HG02642 (cell line): Measurements from ENCODE around the gene IFNLR1.

Experiments used
- ATAC-seq: cut with Tn5 transposase; IDR thresholded peaks from one replicate; pipeline ENCODE4 v1.9.1; 2021; ENCODE audit warnings: mild to moderate bottlenecking; ENCODE audit not compliant: unreplicated experiment, poor library complexity

The IFNLR1 gene

DNA sequence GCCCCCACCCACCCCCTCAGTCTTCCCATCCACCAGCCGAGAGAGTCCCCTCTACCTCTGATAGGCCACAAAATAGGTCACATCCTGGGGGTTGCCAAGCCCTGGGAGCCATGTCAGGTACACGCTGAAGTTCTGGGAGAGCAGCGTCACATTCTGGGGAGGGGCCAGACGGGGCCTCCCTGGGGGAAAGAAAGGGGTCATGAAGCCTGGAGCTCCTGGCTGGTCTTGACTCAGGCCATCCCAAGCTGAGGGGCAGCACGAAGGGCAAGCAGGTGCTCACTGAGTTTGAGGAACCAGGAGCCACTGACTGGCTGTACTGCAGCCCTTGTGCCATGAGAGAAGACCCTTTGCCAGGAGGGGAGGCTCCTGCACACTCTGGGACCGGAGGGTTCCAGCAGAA, 6.4 kb downstream of the IFNLR1 start:
- ATAC-seq: no peak

DNA sequence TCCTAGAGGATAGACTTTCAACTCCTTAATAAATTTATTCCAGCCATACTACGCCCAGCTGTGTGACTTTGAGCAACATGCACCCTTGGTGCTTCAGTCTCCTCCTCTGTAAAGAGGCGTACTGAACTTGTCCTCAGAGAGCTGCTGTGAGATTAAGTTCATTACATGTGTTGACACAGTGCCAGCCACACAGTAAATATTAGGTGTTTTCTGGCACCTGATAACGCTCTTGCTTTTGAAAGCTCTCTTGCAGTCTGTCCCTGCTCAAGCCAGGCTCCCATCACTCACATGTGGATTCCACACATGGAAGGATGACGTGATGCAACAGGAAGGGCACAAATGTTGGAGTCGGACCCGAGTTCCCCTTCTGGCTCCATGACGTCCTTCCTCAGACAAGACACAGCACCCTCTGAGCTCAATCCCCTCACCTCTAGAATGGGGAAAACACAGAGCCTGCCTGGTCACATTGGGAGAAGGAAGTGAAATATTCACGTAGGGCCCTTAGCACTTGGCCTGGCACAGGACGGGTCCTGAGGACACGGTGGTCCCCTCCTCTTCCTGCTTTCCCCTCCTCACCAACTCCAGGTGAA, 7.7 kb downstream of the IFNLR1 start:
- ATAC-seq: no peak

DNA sequence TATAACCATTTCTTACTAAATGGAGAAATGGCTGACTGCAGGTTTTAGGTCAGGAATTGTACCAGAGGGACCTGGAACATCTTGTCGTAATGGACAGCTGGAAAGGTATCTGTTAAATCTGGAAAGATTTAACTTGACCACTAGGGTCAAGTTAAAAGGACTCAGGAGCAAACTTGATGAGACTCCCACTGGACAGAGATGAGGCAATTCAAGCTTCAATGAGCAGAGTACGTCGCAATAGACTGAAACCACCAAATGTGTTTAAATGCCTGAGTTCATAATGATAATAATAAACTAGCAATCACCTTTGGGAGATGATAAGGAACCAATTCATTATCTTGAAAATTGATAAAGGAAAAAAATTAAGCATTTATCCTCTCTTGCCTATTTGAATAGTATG, 8.7 kb downstream of the IFNLR1 start:
- no peak for ATAC-seq

DNA sequence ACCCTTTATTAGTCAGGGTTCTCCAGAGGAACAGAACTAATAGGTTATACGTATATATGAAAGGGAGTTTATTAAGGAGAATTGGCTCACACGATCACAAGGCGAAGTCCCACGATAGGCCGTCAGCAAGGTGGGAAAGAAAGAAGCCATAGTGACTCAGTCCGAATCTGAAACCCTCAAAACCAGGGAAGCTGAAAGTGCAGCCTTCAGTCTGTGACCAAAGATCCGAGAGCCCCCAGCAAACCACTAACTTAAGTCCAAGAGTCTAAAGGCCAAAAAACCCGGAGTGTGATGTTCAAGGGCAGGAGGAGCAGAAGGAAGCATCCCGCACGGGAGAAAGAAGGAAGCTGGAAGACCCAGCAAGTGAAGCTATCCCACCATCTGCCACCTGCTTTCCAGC, 9.9 kb downstream of the IFNLR1 start:
- no peak for ATAC-seq

DNA sequence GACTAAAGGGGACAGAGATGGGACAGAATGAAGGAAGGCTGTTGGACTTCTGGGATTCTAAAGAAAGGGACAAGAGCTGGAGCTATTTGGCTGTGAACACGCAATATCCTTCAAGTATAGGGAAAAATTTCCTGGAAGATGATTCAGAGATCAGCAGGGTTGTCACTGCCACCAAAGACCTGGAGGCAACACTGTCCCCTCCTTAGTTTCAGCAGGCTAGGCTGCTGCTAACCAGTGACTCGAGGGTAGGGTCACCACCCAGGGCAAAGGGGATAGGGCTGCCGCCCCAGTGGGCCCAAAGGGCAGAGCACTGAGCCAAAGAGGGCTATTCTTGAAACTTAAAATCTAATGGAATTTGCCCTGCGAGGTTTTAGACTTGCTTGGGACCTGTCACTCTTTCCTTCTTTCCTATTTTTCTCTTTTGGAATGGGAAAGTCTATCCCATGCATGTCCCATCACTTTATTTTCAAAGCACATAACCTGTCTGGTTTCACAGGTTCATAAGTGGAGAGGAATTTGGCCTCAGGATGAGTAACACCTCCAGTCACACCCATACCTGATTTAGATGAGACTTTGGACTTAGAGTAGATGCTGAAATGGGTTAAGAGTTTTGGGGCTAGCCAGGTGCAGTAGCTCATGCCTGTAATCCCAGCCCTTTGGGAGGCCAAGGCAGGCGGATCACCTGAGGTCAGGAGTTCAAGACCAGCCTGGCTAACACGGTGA, 11.9 kb downstream of the IFNLR1 start:
- no peak for ATAC-seq

DNA sequence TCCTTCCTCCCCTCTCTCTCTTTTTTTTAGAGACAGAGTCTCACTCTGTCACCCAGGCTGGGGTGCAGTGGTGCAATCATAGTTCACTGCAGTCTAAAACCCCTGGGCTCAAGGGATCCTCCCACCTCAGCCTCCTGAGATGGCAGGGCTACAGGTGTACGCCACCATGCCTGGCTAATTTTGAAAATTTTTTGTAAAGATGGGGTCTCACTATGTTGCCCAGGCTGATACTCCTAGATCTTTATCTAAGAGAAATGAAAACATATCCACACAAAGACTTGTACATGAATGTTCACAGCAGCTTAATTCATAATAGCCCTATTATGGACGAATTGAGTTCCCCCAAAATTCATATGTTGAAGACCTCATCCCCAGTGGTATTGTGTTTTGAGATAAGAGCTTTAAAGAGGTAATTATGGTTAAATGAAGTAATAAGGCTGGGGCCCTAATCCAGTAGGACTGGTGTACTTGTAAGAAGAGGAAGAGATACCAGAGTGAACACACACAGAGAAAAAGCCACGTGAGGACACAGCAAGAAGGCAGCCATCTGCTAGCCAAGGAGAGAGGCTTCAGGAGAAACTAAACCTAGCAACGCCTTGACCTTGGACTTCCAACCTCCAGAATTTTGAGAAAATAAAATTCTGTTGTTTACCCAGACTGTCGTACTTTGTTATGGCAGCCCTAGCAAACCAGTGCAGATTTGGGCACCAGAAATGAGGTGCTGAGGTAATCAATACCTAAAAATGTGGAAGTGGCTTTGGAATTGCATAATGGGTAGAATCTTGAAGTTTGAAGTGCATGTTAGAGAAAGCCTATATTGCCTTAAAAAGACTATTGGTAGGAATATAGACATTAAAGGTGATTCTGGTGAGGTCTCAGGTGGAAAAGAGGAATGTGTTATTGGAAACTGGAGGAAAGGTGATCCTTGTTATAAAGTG, 13.2 kb downstream of the IFNLR1 start:
- no peak for ATAC-seq

DNA sequence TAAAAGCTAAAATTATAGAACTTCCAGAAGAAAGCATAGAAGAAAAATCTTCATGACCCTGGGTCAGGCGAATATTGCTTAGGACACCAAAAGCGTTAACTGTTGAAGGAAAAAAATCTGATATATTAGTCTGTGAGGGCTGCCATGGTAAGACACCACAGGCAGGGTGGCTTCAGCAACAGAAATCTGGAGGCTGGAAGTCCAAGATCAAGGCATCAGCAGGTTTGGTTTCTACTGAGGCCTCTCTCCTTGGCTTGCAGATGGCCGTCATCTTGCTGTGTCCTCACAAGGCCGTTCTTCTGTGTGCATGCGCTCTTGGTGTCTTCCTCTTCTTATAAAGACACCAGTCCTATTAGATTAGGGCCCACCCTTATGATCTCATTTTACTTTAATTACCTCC, 14.5 kb downstream of the IFNLR1 start:
- ATAC-seq: no peak

DNA sequence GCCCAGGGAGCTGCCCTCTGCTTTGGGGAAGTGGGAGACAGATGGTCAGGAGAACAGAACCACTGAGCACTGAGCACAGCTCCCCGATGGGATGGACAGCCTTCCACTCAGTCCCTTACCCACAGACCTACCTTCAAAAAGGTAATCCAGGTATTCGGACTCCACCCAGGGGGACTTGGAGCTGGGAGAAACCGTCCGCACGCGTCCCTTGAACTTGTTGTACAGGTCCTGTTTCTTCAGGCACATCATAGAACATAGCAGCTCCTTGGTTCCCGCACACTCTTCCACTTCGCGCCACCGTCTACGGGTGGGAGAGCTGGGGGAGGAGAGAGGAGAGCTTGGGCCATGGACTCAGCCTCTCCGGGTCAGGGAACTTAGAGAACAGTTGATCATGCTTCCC, 17.8 kb downstream of the IFNLR1 start:
- ATAC-seq: no peak

DNA sequence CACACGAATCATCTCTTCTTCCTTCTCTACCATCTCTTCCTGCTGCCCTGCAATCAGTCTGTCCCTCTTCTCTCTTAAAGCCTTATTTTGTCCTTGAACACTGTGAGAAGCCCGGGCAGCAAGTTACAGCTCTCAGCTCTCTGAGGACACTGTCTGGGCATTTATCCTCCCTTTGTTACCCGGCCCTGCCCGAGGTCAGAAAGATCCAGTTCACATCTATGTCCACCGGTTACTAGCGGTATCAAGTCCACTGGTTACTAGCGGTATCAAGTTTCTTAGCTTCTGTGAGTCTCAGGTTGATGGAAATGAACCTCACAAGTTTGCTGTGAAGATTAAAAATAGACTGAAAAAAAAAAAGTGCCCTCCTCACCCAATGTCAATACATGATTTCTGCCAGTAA, 18.8 kb downstream of the IFNLR1 start:
- no peak for ATAC-seq

DNA sequence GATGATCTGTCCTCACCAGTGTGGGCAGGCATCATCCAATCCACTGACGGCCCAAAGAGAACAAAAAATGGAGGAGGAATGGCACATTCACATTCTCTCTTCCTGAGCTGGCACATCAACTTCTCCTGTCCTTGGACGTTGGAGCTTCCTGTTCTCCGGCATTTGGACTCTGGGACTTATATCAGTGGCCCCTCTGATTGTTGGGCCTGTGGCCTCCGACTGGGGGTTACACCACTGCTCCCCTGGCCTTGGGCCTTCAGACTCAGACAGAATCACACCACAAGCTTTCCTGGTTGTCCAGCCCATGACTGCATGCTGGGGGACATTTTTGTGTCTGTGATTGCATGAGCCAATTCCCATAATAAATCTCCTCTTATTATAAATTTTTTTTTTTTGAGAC, 20.1 kb downstream of the IFNLR1 start:
- ATAC-seq: no peak

DNA sequence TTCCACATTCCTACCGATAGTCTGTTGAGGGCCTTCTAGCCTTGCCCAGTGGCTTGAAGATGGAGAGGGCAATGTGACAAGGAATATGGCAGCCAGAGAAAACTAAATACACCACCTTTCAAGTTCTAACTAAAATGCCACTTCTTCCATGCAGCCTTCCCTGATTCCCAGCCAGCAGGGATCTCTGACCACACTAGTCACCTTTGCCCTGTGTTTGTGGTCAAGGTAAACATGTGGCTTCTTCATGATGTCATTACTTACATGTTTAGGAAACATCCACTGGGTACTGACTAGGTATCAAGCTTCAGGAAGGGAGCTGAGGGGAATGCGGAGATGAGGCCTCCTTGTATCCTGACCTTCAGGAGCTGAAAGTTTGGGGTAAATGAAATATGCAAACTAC, 21.6 kb downstream of the IFNLR1 start:
- ATAC-seq: no peak

DNA sequence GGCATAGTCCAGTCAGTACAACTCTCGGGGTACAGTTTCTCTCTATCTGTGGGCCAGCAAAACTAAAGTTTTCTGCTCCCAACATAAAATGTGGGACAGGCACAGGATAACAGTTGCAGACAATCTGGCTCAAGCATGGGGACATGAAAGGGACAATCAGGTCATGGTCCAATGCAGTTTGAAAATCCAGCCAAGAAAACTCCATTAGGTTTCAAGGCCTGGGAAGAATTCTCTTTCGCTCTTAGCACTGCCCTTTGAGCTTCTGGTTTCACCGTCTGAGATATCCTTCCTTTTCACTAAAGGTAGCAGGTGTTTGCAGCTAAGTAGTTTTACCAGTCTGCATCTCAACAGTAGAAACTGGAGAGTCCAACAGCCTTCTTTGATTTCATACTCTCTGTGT, 23.1 kb downstream of the IFNLR1 start:
- no peak for ATAC-seq

DNA sequence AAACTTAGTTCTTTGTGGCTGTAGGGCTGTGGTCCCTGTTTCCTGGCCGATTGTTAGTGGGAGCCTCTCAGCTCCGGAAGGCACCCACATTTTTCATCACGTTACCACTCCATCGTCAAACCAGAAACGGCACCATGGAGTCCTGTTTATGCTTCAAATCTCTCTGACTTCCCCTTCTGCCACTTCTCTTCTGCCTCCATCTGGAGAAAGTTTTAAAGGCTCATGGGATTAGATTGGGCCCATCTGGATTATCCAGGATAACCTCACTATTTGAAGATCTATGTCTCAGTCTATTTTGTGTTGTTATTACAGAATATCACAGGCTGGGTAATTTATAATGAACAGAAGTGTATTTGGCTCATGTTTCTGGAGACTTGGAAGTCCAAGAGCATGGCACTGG, 24.9 kb downstream of the IFNLR1 start:
- ATAC-seq: no peak

DNA sequence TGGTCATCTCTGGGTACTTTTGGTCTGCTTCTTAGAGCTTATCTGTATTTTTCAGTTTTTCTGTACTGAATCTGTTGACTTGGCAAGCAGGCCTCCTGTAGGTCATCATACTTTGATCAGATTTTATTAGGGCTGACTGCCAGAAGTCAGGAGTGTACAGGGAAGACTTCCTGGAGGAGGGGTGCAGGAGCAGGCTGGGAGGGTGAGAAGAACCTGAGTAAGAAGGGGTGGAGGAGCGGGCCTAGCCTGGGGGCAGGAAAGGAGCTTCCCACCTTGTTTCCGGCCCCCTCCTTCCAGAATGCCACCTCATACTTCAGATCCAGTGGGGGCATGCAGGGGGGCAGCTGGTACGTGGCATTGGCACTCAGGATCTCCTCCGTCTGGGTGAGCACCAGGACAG, 25.8 kb downstream of the IFNLR1 start:
- no peak for ATAC-seq

DNA sequence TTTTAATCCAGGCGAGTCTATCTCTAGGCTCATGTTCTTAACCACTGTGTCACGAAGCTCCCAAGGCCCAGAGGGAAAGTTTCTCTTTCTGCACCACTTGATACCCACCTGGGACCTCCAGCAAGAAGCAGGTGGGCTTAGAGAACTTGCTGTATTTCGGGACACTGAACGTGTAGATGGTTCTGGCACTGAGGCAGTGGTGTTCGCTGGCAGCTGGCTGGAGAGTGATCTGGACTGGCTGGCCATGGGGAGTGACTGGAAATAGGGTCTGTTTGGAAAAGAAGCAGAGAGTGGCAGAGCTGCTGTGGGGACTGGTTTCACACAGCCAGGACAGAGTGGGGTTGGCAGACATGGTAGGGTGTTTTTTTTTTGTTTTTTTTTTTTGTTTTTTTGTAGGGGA, 27.7 kb downstream of the IFNLR1 start:
- no peak for ATAC-seq

DNA sequence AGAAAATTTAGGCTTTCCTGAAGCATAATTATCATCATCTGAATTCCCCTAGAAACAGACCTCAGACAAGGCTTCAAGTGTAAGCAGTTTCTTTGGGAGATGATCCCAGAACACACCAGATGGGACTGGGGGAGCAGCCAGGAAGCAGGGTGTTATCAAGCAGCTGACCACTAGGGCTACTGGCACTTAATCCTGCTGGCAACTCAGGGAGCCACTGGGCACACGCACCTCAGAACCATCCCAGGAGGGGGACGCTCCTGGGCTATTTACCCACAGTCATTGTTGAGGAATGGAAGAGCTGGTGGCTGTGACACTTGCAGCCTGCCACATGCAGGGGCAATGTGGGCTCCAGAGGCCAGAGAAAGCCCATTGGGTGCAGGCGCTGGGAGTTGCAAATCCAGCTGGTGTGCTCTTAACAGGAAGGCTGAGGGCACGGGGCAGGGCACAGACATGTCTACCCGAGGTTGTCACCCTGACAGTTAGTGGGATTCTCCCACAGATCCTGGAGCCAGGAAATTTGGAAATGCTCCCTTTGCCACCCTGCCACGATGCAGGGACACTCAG, 29.1 kb downstream of the IFNLR1 start:
- no peak for ATAC-seq

DNA sequence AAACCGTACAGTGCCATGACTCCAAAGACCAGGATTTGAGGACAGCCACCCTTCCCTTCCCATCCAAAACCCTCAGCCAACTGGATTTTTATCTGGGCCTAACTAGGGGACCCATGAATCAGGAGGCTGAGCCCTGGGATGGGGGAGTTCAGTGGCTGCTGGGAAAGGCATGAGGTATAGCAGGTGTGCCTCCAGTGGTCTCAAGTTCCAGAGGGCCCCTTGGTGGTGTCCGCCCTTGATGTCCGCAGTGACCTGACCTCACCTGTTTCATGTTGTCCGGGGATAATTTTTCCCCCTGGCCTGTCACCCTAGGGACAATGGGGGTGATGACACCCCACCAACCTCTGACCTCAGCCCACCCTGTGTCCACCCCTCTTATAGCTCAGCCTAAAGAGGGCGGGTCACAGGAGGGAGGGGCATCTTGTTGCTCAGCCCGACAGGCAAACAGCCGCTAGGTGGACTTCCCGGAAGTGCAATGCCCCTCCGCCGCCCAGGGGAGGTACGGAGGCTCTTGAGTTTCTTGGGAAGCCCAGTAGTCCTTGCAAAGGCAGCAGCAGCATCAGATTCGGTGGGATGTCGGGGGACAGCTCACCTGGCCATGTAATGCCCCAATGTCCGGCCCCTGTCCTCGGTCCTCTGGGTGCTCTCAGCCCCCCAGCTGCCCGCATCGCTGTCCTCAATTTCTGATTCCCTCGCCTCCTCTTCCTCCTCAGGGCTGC, 30.4 kb downstream of the IFNLR1 start:
- ATAC-seq: no peak

DNA sequence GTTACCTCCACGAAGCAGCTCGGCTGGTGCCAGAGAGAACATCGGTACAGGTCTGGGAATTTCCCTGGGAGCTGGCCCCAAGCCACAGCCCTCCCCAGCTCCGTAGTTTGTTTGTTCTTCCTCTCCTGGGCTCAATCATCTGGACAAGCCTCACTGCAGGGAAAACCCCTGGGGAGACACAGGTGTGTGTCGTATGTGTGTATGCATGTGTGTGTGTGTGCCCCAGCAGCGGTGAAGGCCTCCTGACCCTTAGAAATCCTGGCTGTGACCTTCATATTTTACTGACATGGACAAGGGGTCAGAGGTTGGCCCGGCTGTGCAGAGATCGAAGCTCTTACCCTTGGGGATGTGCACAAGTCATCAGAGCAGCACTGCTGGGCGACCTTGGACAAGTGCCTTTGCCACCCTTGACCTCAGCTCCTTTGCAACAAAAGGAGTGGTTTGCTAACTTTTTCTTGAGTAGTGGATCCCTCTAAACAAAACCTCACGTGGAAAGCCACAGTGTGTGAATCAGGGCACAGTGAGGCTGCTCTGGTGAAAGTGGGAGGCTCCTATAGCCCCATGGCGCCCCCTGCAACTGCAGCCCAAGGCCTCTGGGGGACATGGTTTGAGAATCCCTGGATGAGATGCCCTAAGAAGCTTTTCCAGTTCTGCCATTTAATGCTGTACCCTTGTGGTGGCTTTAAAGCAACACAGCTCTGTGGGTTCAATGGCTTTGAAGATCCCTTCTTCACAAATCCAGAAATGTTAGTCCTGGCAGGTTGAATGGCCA, 31.9 kb downstream of the IFNLR1 start:
- no peak for ATAC-seq

DNA sequence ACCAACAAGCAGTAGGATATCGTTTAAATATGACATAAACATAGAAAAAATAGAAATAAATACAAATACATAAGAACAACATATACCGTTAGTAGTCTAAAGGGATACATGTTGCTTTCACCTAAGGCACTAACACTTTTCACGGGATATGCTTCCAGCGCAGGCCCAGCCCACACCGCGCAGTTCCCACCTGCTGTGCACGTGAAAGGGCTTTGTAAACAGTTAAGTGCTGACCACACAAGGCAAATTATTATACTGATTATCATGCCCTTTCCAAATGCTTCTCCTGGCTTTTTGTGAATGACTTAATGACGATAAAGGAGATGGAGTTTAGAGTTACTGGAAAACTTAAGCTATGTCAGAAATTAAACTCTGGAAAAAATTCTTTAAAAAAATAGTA, 32.9 kb downstream of the IFNLR1 start:
- ATAC-seq: no peak
